HG03575 (cell line): ENCODE data around the gene TNFSF18.

Experiments used
- ATAC-seq: cut with Tn5 transposase; IDR thresholded peaks from one replicate; pipeline ENCODE4 v1.9.1; 2021; ENCODE audit not compliant: unreplicated experiment, insufficient number of reproducible peaks, low FRiP score; ENCODE audit errors: extremely low read depth

TNFSF18 gene

DNA sequence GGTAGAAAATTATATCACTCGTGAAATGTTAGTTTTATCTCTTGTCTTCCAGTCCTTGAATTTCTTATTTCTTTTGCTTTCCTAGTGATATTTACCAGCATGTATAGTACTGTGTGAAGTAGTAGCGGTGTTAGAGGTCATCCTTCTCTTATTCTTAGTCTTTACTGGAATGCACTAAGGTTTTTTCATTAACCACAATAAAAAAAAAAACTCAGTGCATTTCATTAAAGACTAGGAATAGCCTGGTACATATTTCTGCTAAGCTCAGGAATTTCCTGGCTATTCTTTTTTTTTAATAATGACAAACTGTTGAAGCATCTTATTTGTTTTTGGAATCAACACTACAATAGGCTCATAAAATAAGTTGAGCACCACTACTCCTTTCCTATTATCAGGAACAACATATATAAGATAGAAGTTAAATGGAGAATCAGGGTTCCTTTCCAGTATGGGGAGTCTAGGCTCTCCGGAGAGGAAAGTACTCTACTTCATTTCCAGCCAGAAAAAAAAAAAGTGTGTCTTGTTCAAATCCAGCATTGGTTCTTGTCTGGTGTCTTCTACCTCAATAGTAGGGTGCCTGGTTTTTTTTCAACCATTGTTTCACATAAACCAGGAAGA is 60.0 kb downstream of the TNFSF18 start:
- no peak for ATAC-seq
